ENCODE results near the gene VASH1.

DNA sequence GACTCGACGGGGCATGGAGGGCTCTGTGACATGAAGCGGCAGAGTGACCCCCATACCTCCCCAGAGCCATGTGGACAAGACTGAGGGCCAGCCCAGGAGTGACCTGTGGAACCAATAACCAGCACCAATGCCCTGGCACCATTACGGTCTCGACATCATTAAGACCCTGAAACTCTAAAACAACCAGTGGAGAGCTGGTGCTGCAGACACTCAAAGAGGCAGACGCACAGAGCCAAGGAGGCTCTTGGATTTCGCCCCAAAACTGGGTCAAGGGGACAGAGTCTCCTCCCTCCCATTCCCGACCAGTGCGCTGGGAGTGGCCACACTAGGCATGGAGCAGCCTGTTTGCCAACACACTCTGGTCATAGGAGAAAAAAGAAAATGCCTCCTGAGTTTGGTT lies 41.6 kb upstream of the VASH1 start:
- TF ChIP-seq, protein P1, sequence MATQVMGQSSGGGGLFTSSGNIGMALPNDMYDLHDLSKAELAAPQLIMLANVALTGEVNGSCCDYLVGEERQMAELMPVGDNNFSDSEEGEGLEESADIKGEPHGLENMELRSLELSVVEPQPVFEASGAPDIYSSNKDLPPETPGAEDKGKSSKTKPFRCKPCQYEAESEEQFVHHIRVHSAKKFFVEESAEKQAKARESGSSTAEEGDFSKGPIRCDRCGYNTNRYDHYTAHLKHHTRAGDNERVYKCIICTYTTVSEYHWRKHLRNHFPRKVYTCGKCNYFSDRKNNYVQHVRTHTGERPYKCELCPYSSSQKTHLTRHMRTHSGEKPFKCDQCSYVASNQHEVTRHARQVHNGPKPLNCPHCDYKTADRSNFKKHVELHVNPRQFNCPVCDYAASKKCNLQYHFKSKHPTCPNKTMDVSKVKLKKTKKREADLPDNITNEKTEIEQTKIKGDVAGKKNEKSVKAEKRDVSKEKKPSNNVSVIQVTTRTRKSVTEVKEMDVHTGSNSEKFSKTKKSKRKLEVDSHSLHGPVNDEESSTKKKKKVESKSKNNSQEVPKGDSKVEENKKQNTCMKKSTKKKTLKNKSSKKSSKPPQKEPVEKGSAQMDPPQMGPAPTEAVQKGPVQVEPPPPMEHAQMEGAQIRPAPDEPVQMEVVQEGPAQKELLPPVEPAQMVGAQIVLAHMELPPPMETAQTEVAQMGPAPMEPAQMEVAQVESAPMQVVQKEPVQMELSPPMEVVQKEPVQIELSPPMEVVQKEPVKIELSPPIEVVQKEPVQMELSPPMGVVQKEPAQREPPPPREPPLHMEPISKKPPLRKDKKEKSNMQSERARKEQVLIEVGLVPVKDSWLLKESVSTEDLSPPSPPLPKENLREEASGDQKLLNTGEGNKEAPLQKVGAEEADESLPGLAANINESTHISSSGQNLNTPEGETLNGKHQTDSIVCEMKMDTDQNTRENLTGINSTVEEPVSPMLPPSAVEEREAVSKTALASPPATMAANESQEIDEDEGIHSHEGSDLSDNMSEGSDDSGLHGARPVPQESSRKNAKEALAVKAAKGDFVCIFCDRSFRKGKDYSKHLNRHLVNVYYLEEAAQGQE (IDR thresholded peaks at IDR 0.05; ENCODE audit: insufficient read depth in 1 of 2, low read depth in 2 of 2, low read length in 1 of 2) = no peak
- TF ChIP-seq, protein P2, sequence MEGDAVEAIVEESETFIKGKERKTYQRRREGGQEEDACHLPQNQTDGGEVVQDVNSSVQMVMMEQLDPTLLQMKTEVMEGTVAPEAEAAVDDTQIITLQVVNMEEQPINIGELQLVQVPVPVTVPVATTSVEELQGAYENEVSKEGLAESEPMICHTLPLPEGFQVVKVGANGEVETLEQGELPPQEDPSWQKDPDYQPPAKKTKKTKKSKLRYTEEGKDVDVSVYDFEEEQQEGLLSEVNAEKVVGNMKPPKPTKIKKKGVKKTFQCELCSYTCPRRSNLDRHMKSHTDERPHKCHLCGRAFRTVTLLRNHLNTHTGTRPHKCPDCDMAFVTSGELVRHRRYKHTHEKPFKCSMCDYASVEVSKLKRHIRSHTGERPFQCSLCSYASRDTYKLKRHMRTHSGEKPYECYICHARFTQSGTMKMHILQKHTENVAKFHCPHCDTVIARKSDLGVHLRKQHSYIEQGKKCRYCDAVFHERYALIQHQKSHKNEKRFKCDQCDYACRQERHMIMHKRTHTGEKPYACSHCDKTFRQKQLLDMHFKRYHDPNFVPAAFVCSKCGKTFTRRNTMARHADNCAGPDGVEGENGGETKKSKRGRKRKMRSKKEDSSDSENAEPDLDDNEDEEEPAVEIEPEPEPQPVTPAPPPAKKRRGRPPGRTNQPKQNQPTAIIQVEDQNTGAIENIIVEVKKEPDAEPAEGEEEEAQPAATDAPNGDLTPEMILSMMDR (IDR thresholded peaks at IDR 0.05) = no peak
- TF ChIP-seq POLR2AphosphoS5 (IDR thresholded peaks at IDR 0.05; ENCODE audit: low read depth, low read length) = no peak
- TF ChIP-seq SIN3A (IDR thresholded peaks at IDR 0.05; ENCODE audit: borderline replicate concordance, insufficient read depth, low read depth, low read length) = no peak
